GM19351 (cell line): Measurements from ENCODE around the gene TMED4.

Experiments used
- ATAC-seq: cut with Tn5 transposase; IDR thresholded peaks from one replicate; pipeline ENCODE4 v1.9.1; 2021; ENCODE audit warnings: mild to moderate bottlenecking, moderate library complexity; ENCODE audit not compliant: unreplicated experiment

The TMED4 gene

GRCh38 chr7:44581879-44582603, at the start of gene TMED4:
Gene TMED4, minus strand, starts transcription at chr7:44582231. Its CDS starts 25 bp downstream, at chr7:44582206.
- ATAC-seq = peak; percentile 84

GRCh38 chr7:44631458-44632115, 49.6 kb upstream of the TMED4 start:
- ATAC-seq = no peak

- ATAC-seq = no peak
Measured at GRCh38 chr7:44630792-44631457, 48.9 kb upstream of the TMED4 start.

- ATAC-seq = peak; percentile 59
Measured at GRCh38 chr7:44629829-44630522, 47.9 kb upstream of the TMED4 start.

- no peak for ATAC-seq
Measured at GRCh38 chr7:44626620-44627019, 44.6 kb upstream of the TMED4 start.

- no peak for ATAC-seq
Measured at GRCh38 chr7:44625526-44626471, 43.8 kb upstream of the TMED4 start.

- no peak for ATAC-seq
Measured at GRCh38 chr7:44624318-44624717, 42.3 kb upstream of the TMED4 start.

- peak; percentile 81 for ATAC-seq
Measured at GRCh38 chr7:44622342-44623151, 40.5 kb upstream of the TMED4 start.

- ATAC-seq = no peak
Measured at GRCh38 chr7:44621750-44622103, 39.7 kb upstream of the TMED4 start.

- ATAC-seq = no peak
Measured at GRCh38 chr7:44621034-44621749, 39.2 kb upstream of the TMED4 start.

- ATAC-seq = no peak
Measured at GRCh38 chr7:44618753-44619152, 36.7 kb upstream of the TMED4 start.

GRCh38 chr7:44618045-44618444, 36.0 kb upstream of the TMED4 start:
- no peak for ATAC-seq

- peak; percentile 38 for ATAC-seq
Measured at GRCh38 chr7:44617225-44617890, 35.3 kb upstream of the TMED4 start.

- no peak for ATAC-seq
Measured at GRCh38 chr7:44616545-44616944, 34.5 kb upstream of the TMED4 start.

GRCh38 chr7:44615793-44616192, 33.8 kb upstream of the TMED4 start:
- no peak for ATAC-seq

- no peak for ATAC-seq
Measured at GRCh38 chr7:44615149-44615611, 33.1 kb upstream of the TMED4 start.

- no peak for ATAC-seq
Measured at GRCh38 chr7:44609829-44610228, 27.8 kb upstream of the TMED4 start.
